ENCODE data around the gene BRD3. TPM values are rescaled to one million over a fixed set of nuclear protein-coding genes. Genes with fewer than 3 reads are reported as not detected.

Gene BRD3
- total and polyA plus RNA-seq, 12 donors = 8.4 to 73.1 (median 20.4) TPM

DNA sequence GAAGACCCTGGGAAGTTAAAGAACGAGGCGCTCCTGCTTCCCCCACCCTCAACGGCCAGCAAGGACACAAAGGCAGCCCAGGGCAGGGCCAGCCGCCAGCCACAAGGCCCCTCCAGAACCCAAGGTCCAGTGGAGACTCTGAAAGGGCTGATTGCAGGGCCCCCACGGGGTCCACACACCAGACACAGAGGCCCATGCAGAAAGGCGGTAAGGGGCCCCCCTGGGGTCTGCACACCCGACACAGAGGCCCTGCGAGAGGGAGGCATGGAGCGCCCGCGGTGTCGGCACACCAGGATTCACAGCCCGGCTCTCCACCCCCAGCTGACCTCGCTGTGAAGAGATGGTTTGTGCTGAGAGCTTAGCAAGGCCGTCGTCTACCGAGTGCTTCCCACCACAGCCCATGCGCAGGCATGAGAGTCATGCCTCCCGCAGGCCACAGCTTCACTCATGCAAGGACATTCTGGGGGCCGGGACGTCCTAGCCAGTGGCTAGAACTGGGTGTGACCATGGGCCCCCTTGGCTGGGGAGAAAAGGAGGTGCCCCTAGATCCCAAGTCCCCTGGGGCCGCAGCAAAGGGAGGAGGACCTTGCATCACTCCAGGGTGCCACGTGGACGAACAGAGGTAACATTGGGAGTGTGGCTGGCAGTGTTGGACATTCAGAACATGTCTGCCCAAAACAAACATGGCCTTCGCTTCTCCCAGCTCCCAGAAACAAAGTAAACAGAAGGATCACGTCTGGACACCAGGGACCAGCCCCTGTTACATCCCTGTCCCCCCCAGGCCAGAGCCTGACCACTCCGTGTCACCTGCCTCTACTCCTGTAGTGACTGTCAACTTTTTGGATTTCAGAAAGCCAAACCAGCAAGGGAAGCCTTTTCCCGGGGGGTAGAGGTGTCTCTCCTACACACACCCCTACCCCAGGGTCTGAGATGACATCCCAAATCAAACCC is 9.8 kb downstream of the BRD3 start:
- DNase-seq = peak; percentile 56 to 86 (median 82)
- Histone ChIP-seq H3K27me3 (no peaks in the 10 kb centered on the region), H3K4me3 (no peak overlapping the region), H3K36me3 (replicated peaks in 1 of 2) (peaks cover 0 to 3% of the 10 kb centered on the region in 2 donors), H3K27ac (peak overlapping the region in 4 of 5 donors; percentile 24 to 83 (median 63)), H3K9me3 (replicated peaks in 1 of 3) (no peaks in the 10 kb centered on the region), H3K4me1 (replicated peaks in 1 of 2) (peaks cover 71 to 82% of the 10 kb centered on the region in 2 donors)
- intact Hi-C loops (cut with DNase I) = loop anchor here in 1 of 2 donors (10.0 kb wide), 1 partner anchor 377 kb away; no protein-coding TSS in a partner anchor
- 34 to 54% (median 37%) methylated on average over 10 to 28 of the region's 28 CpGs for WGBS, 4 donors
- TF ChIP-seq POLR2A (IDR thresholded peaks at IDR 0.05) = peak in 1 of 2 donors; percentile 57
- TF ChIP-seq, protein P1, sequence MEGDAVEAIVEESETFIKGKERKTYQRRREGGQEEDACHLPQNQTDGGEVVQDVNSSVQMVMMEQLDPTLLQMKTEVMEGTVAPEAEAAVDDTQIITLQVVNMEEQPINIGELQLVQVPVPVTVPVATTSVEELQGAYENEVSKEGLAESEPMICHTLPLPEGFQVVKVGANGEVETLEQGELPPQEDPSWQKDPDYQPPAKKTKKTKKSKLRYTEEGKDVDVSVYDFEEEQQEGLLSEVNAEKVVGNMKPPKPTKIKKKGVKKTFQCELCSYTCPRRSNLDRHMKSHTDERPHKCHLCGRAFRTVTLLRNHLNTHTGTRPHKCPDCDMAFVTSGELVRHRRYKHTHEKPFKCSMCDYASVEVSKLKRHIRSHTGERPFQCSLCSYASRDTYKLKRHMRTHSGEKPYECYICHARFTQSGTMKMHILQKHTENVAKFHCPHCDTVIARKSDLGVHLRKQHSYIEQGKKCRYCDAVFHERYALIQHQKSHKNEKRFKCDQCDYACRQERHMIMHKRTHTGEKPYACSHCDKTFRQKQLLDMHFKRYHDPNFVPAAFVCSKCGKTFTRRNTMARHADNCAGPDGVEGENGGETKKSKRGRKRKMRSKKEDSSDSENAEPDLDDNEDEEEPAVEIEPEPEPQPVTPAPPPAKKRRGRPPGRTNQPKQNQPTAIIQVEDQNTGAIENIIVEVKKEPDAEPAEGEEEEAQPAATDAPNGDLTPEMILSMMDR (IDR thresholded peaks at IDR 0.05) = no peak

DNA sequence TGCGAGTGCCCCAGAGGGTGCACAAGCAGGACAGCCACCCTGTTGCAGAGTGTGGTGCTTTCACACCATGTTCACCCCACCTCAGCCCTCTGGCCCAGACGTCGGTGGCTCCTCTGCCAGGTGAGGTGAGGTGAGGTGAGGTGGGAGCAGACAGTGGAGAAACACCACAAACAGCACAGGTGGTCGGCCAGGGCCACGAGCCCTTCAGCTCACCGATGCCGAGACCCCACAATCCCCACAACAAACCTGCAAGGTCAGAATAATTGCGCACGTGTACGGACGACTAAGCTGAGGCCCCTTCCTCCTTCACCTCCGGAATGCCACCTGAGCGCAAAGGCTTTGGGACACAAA is 10.5 kb downstream of the BRD3 start:
- H3K27me3 ChIP-seq = no peaks in the 10 kb centered on the region
- no peak for TF ChIP-seq POLR2A (IDR thresholded peaks at IDR 0.05)
- TF ChIP-seq, protein P1 (IDR thresholded peaks at IDR 0.05) = no peak
- intact Hi-C loops (cut with DNase I) = loop anchor here in 1 of 2 donors (10.0 kb wide), 1 partner anchor 378 kb away; no protein-coding TSS in a partner anchor
- peak overlapping the region in 4 of 5 donors; percentile 24 to 83 (median 63) for H3K27ac ChIP-seq
- peak in 1 of 7 donors; percentile 14 for DNase-seq
- H3K9me3 ChIP-seq (replicated peaks in 1 of 3) = no peaks in the 10 kb centered on the region
- peaks cover 64 to 76% of the 10 kb centered on the region in 2 donors for H3K4me1 ChIP-seq (replicated peaks in 1 of 2)
- 62 to 86% (median 69%) methylated on average over 11 to 13 of the region's 13 CpGs for WGBS, 4 donors
- H3K4me3 ChIP-seq = no peak overlapping the region
- H3K36me3 ChIP-seq (replicated peaks in 1 of 2) = peaks cover 0 to 10% of the 10 kb centered on the region in 2 donors

DNA sequence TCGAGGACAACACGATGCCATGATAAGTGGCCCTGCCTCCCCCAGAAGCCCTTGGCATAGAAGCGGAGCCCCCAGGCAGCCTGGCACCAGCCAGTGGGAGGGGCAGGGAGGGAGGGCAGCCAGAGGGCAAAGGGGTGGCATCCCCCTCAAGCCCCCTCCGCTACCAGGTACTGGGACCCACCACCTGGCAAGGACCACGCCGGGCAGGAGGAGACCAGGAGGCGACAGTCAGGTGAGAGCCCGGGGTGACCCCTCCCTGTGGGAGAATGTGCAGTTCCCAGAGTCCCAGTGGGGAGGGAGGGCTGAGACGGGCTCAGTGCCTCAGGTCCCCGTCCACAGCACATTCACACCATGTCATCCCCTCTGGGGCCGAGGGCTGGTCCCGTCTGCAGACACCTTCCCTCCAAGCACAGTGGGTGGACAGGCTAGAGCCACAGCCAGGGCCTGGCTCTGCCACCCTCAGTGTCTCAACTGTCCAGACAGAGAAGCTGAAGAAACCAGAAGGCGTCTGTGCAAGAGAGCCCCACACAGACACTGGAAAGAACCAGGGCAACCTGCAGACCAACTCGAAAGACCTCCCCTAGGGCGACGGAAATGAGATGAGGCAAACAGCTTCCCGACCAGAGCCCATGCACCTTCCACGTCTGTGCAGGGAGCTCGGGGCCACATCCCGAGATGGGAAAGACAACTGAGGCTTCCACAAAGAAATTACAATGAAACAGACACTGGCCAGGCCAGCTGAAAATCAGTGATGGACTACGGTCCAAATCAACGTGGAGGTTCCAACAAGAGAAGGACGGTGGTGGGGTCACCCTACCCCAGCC is 11.1 kb downstream of the BRD3 start:
- WGBS, 4 donors = 69 to 75% (median 72%) methylated on average over 12 to 23 of the region's 23 CpGs
- peak in 2 of 7 donors; percentile 26 to 35 for DNase-seq
- Histone ChIP-seq H3K36me3 (replicated peaks in 1 of 2) (peaks cover 0 to 15% of the 10 kb centered on the region in 2 donors), H3K27me3 (no peaks in the 10 kb centered on the region), H3K4me1 (replicated peaks in 1 of 2) (peaks cover 58 to 70% of the 10 kb centered on the region in 2 donors), H3K4me3 (no peak overlapping the region), H3K9me3 (replicated peaks in 1 of 3) (no peaks in the 10 kb centered on the region), H3K27ac (peak overlapping the region in 3 of 5 donors; percentile 78 to 83 (median 80))
- intact Hi-C loops (cut with DNase I) = loop anchor here in 1 of 2 donors (10.0 kb wide), 1 partner anchor 378 kb away; no protein-coding TSS in a partner anchor
- TF ChIP-seq, protein P1 (IDR thresholded peaks at IDR 0.05) = no peak
- TF ChIP-seq POLR2A (IDR thresholded peaks at IDR 0.05) = no peak

All from adrenal gland (tissue), 12 donors.